ENCODE results near the gene MRPL27. TPM values are rescaled to one million over a fixed set of nuclear protein-coding genes. Genes with fewer than 3 reads are reported as not detected.

Gene MRPL27
- total RNA-seq, 2 donors from 2014 or later = 70.9 to 76.7 TPM

- H3K4me1 Mint-ChIP-seq = peaks cover 37% of the 10 kb centered on the region
- H3K27me3 Mint-ChIP-seq (ENCODE audit: insufficient read depth) = peaks cover 3% of the 10 kb centered on the region
- peak overlapping the region; percentile 72 for H3K27ac Mint-ChIP-seq
- TF ChIP-seq, protein P1, sequence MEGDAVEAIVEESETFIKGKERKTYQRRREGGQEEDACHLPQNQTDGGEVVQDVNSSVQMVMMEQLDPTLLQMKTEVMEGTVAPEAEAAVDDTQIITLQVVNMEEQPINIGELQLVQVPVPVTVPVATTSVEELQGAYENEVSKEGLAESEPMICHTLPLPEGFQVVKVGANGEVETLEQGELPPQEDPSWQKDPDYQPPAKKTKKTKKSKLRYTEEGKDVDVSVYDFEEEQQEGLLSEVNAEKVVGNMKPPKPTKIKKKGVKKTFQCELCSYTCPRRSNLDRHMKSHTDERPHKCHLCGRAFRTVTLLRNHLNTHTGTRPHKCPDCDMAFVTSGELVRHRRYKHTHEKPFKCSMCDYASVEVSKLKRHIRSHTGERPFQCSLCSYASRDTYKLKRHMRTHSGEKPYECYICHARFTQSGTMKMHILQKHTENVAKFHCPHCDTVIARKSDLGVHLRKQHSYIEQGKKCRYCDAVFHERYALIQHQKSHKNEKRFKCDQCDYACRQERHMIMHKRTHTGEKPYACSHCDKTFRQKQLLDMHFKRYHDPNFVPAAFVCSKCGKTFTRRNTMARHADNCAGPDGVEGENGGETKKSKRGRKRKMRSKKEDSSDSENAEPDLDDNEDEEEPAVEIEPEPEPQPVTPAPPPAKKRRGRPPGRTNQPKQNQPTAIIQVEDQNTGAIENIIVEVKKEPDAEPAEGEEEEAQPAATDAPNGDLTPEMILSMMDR (conservative IDR thresholded peaks at IDR 0.05) = no peak
- no peaks in the 10 kb centered on the region for H3K36me3 Mint-ChIP-seq (ENCODE audit: low read depth)
- Histone ChIP-seq H3K9ac (ENCODE audit: extremely low read depth, low read length, poor library complexity, severe bottlenecking) (no peak overlapping the region), H3K4me1 (ENCODE audit: control insufficient read depth, insufficient read depth, low read length) (no peaks in the 10 kb centered on the region), H3K4me3 (ENCODE audit: low read length) (no peak overlapping the region), H3K27ac (ENCODE audit: low read depth, low read length) (no peak overlapping the region), H3K36me3 (ENCODE audit: control insufficient read depth, insufficient read depth, low read length) (no peaks in the 10 kb centered on the region), H3K27me3 (ENCODE audit: control insufficient read depth, insufficient read depth, low read length, poor library complexity, severe bottlenecking) (no peaks in the 10 kb centered on the region), H3K9me3 (ENCODE audit: control insufficient read depth, low read length) (no peaks in the 10 kb centered on the region)
- no peak for DNase-seq
- H3K4me3 Mint-ChIP-seq = no peak overlapping the region
- no peaks in the 10 kb centered on the region for H3K9me3 Mint-ChIP-seq
- 90 to 91% methylated on average over 4 to 5 of the region's 5 CpGs for WGBS, 2 experiments (ENCODE audit: insufficient coverage in 1 of 2, insufficient read length in 1 of 2)
These were observed 49.9 kb downstream of the MRPL27 start for GRCh38 chr17:50323060-50323459.

DNA sequence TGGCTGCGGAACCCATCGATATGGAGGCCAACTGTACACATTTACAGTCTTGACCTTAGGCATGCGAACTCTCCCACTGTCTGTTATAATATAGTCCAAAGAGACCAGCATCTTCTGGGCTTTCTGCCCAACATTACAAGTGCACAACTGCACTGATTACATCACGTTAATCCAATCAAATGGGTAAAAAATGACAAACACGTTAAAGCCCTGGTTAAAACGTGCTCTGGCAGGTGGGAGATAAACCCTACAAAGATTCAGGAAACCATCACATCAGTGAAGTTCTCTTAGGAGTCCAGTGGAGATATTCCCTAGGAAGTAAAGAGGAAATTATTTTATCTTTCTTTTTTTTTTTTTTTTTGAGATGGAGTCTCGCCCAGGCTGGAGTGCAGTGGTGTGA lies 50.7 kb downstream of the MRPL27 start:
- no peak overlapping the region for H3K27ac Mint-ChIP-seq
- peaks cover 3% of the 10 kb centered on the region for H3K27me3 Mint-ChIP-seq (ENCODE audit: insufficient read depth)
- peaks cover 4% of the 10 kb centered on the region for H3K4me1 ChIP-seq (ENCODE audit: control insufficient read depth, insufficient read depth, low read length)
- DNase-seq = no peak
- TF ChIP-seq, protein P1 (conservative IDR thresholded peaks at IDR 0.05) = no peak
- no peak overlapping the region for H3K27ac ChIP-seq (ENCODE audit: low read depth, low read length)
- H3K9me3 Mint-ChIP-seq = no peaks in the 10 kb centered on the region
- WGBS, 2 experiments (ENCODE audit: insufficient coverage in 1 of 2, insufficient read length in 1 of 2) = 90 to 95% methylated on average over 3 to 7 of the region's 7 CpGs
- no peaks in the 10 kb centered on the region for H3K36me3 Mint-ChIP-seq (ENCODE audit: low read depth)
- peaks cover 37% of the 10 kb centered on the region for H3K4me1 Mint-ChIP-seq
- H3K9ac ChIP-seq (ENCODE audit: extremely low read depth, low read length, poor library complexity, severe bottlenecking) = no peak overlapping the region
- no peaks in the 10 kb centered on the region for H3K27me3 ChIP-seq (ENCODE audit: control insufficient read depth, insufficient read depth, low read length, poor library complexity, severe bottlenecking)
- H3K4me3 ChIP-seq (ENCODE audit: low read length) = no peak overlapping the region
- H3K36me3 ChIP-seq (ENCODE audit: control insufficient read depth, insufficient read depth, low read length) = no peaks in the 10 kb centered on the region
- H3K9me3 ChIP-seq (ENCODE audit: control insufficient read depth, low read length) = no peaks in the 10 kb centered on the region
- H3K4me3 Mint-ChIP-seq = no peak overlapping the region

DNA sequence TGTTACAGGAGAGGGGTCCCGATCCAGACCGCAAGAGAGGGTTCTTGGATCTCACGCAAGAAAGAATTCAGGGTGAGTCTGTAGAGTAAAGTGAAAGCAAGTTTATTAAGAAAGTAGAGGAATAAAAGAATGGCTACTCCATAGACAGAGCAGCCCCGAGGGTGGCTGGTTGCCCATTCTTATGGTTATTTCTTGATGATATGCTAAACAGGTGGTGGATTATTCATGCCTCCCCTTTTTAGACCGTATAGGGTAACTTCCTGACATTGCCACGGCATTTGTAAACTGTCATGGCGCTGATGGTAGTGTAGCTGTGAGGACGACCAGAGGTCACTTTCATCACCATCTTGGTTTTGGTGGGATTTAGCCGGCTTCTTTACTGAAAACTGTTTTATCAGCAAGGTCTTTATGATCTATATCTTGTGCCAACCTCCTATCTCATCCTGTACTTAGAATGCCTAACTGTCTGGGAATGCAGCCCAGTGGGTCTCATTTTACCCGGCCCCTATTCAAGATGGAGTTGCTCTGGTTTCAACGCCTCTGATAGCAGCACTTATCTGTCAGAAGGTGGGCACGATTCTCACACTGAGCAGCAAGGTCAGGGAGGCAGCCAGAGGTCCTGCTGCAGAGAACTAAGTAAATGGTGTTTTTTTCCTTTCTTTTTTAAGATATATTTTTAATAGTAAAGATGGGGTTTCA lies 53.5 kb downstream of the MRPL27 start:
- Histone ChIP-seq H3K27me3 (ENCODE audit: control insufficient read depth, insufficient read depth, low read length, poor library complexity, severe bottlenecking) (no peaks in the 10 kb centered on the region), H3K36me3 (ENCODE audit: control insufficient read depth, insufficient read depth, low read length) (no peaks in the 10 kb centered on the region), H3K4me1 (ENCODE audit: control insufficient read depth, insufficient read depth, low read length) (peaks cover 4% of the 10 kb centered on the region), H3K4me3 (ENCODE audit: low read length) (no peak overlapping the region), H3K27ac (ENCODE audit: low read depth, low read length) (no peak overlapping the region), H3K9ac (ENCODE audit: extremely low read depth, low read length, poor library complexity, severe bottlenecking) (no peak overlapping the region), H3K9me3 (ENCODE audit: control insufficient read depth, low read length) (no peaks in the 10 kb centered on the region)
- no peak overlapping the region for H3K4me3 Mint-ChIP-seq
- peak; percentile 42 for DNase-seq
- WGBS, 2 experiments (ENCODE audit: insufficient coverage in 1 of 2, insufficient read length in 1 of 2) = 90 to 94% methylated on average over 9 to 12 of the region's 12 CpGs
- peaks cover 3% of the 10 kb centered on the region for H3K9me3 Mint-ChIP-seq
- H3K27me3 Mint-ChIP-seq (ENCODE audit: insufficient read depth) = no peaks in the 10 kb centered on the region
- H3K27ac Mint-ChIP-seq = no peak overlapping the region
- no peaks in the 10 kb centered on the region for H3K36me3 Mint-ChIP-seq (ENCODE audit: low read depth)
- peaks cover 23% of the 10 kb centered on the region for H3K4me1 Mint-ChIP-seq
- TF ChIP-seq, protein P1 (conservative IDR thresholded peaks at IDR 0.05) = no peak

All from endodermal cell (in vitro differentiated cells).